A673 (cell line): ENCODE measurements around the gene HSPA6. TPM values are rescaled to one million over a fixed set of nuclear protein-coding genes. Genes with fewer than 3 reads are reported as not detected.
"Not testable (repeated sequence)": the region's sequence is repeated elsewhere in the genome, so short reads cannot be mapped to it uniquely, and the experiment has no call there.

ENCODE experiments used
- BruUV-seq: library from RNA; stranded (reverse); fragments of 400-500 nt; replicated peaks from 2 replicates; lab custom pipeline; 2021; lab: Mats Ljungman, UMichigan
- CTCF ChIA-PET: fragments of 300-600 bp; sonication (Branson Sonifier 250); formaldehyde crosslinking; loops from one replicate; lab custom pipeline; 2022; ENCODE audit warnings: antibody characterized with exemption; lab: Charles Lee
- POLR2A ChIA-PET: fragments of 300-600 bp; sonication (Branson Sonifier 250); formaldehyde crosslinking; loops from one replicate; lab custom pipeline; 2022; ENCODE audit warnings: antibody characterized with exemption; ENCODE audit not compliant: low non-redundant PET; lab: Charles Lee
- DNase-seq: peaks from one replicate; pipeline ENCODE4 v3.0.0-alpha.2; 2015; ENCODE audit warnings: low spot score
- H3K27ac ChIP-seq: fragments of 200-600 bp; sonication (generic); 2 replicates; pipeline ENCODE4 v1.5.1; 2016; ENCODE audit warnings: mixed run types, low read depth, mild to moderate bottlenecking, mixed read lengths, antibody characterized with exemption, low read length; ENCODE audit not compliant: poor library complexity, severe bottlenecking
- H3K27me3 ChIP-seq: fragments of 200-600 bp; sonication (generic); replicated peaks from 2 replicates; pipeline ENCODE4 v1.6.1; 2017; ENCODE audit warnings: mixed run types, low read depth, mild to moderate bottlenecking, mixed read lengths, antibody characterized with exemption, low read length; ENCODE audit not compliant: insufficient read depth, poor library complexity
- H3K36me3 ChIP-seq: fragments of 200-600 bp; sonication (generic); 2 replicates; pipeline ENCODE4 v1.6.1; 2016; ENCODE audit warnings: mixed run types, mild to moderate bottlenecking, mixed read lengths, antibody characterized with exemption, low read length; ENCODE audit not compliant: insufficient read depth, poor library complexity, severe bottlenecking
- H3K4me1 ChIP-seq: fragments of 200-600 bp; sonication (generic); 2 replicates; pipeline ENCODE4 v1.6.1; 2017; ENCODE audit warnings: mixed run types, mild to moderate bottlenecking, mixed read lengths, antibody characterized with exemption, low read length; ENCODE audit not compliant: insufficient read depth, poor library complexity, severe bottlenecking
- H3K4me3 ChIP-seq: fragments of 200-600 bp; sonication (generic); 2 replicates; pipeline ENCODE4 v1.5.1; 2016; ENCODE audit warnings: low read depth, mixed run types, mild to moderate bottlenecking, mixed read lengths, low read length; ENCODE audit not compliant: poor library complexity, severe bottlenecking
- H3K9me3 ChIP-seq: fragments of 200-600 bp; sonication (generic); 2 replicates; pipeline ENCODE4 v1.6.1; 2016; ENCODE audit warnings: mixed run types, low read depth, mild to moderate bottlenecking, mixed read lengths, antibody characterized with exemption, low read length; ENCODE audit not compliant: poor library complexity, severe bottlenecking
- intact Hi-C: fragments of 100-400 bp; cut with micrococcal nuclease; formaldehyde crosslinking; loops from one replicate; pipeline ENCODE4 v1.10.0; 2022; ENCODE audit not compliant: unreplicated experiment
- total RNA-seq: library from RNA; stranded (reverse); gene quantifications from 2 replicates; pipeline ENCODE4 v1.2.3, GENCODE V29; 2021

Gene HSPA6
- total RNA-seq, 1 experiment from 2014 or later, result 0.28 TPM

- H3K27me3 ChIP-seq, POLR2A ChIA-PET, H3K4me1 ChIP-seq, H3K36me3 ChIP-seq, H3K27ac ChIP-seq, DNase-seq, BruUV-seq, H3K9me3 ChIP-seq: not testable (repeated sequence)
- peak overlapping the region; percentile 62 for H3K4me3 ChIP-seq
- intact Hi-C loops, result loop anchor here (10.0 kb wide), 1 partner anchor 76 kb away; no protein-coding TSS in a partner anchor
- CTCF ChIA-PET, result interaction anchor here (0.6 kb wide), 1 partner anchor 9 kb away, joined by 8 read pairs; no protein-coding TSS in a partner anchor
These were observed 14.7 kb downstream of the HSPA6 start for GRCh38 chr1:161538925-161539479.

- POLR2A ChIA-PET, result interaction anchor here (0.6 kb wide), 1 partner anchor 9 kb away, joined by 3 read pairs; no protein-coding TSS in a partner anchor
- not testable (repeated sequence) for H3K27me3 ChIP-seq, H3K9me3 ChIP-seq, H3K4me1 ChIP-seq, H3K36me3 ChIP-seq
- DNase-seq, result peak; percentile 96
- CTCF ChIA-PET, result interaction anchor here (0.6 to 1.1 kb wide), 2 partner anchors 10 to 201 kb away, joined by 3 to 8 read pairs; no protein-coding TSS in a partner anchor
- TSS peak; percentile 92 for BruUV-seq
- Histone ChIP-seq H3K4me3 (peak overlapping the region; percentile 62), H3K27ac (peak overlapping the region; percentile 66)
- intact Hi-C loops, result loop anchor here (10.0 kb wide), 1 partner anchor 75 kb away; no protein-coding TSS in a partner anchor
These were observed 15.6 kb downstream of the HSPA6 start for GRCh38 chr1:161539731-161540569.

- DNase-seq, H3K27me3 ChIP-seq, BruUV-seq, intact Hi-C loops, H3K4me1 ChIP-seq, H3K36me3 ChIP-seq, POLR2A ChIA-PET, H3K27ac ChIP-seq, H3K9me3 ChIP-seq: not testable (repeated sequence)
- CTCF ChIA-PET, result interaction anchor here (1.1 kb wide), 1 partner anchor 201 kb away, joined by 3 read pairs; no protein-coding TSS in a partner anchor
- H3K4me3 ChIP-seq, result peak overlapping the region; percentile 62
These were observed 16.2 kb downstream of the HSPA6 start for GRCh38 chr1:161540570-161540960.

GRCh38 chr1:161542091-161542559 lies 17.8 kb downstream of the HSPA6 start:
- H3K4me3 ChIP-seq, POLR2A ChIA-PET, BruUV-seq, H3K9me3 ChIP-seq, intact Hi-C loops, DNase-seq, H3K27ac ChIP-seq, H3K36me3 ChIP-seq, H3K27me3 ChIP-seq, H3K4me1 ChIP-seq: not testable (repeated sequence)
- CTCF ChIA-PET, result interaction anchor here (0.5 kb wide), 1 partner anchor 9 kb away, joined by 3 read pairs; no protein-coding TSS in a partner anchor

GRCh38 chr1:161543125-161543524 lies 18.8 kb downstream of the HSPA6 start:
- H3K27me3 ChIP-seq, H3K27ac ChIP-seq, POLR2A ChIA-PET, H3K36me3 ChIP-seq, DNase-seq, CTCF ChIA-PET, intact Hi-C loops, H3K9me3 ChIP-seq, H3K4me1 ChIP-seq, H3K4me3 ChIP-seq, BruUV-seq: not testable (repeated sequence)

- CTCF ChIA-PET, H3K9me3 ChIP-seq, BruUV-seq, H3K27me3 ChIP-seq, H3K4me1 ChIP-seq, DNase-seq, H3K27ac ChIP-seq, H3K4me3 ChIP-seq, H3K36me3 ChIP-seq, intact Hi-C loops: not testable (repeated sequence)
- POLR2A ChIA-PET, result interaction anchor here (0.6 kb wide), 1 partner anchor 153 kb away, joined by 3 read pairs; no protein-coding TSS in a partner anchor
These were observed 20.8 kb downstream of the HSPA6 start for GRCh38 chr1:161545005-161545731.
